Measurements from ENCODE around the gene NWD2. TPM values are rescaled to one million over a fixed set of nuclear protein-coding genes. Genes with fewer than 3 reads are reported as not detected.

Gene NWD2
- total RNA-seq, 1 experiment from 2014 or later = 0.33 TPM

DNA sequence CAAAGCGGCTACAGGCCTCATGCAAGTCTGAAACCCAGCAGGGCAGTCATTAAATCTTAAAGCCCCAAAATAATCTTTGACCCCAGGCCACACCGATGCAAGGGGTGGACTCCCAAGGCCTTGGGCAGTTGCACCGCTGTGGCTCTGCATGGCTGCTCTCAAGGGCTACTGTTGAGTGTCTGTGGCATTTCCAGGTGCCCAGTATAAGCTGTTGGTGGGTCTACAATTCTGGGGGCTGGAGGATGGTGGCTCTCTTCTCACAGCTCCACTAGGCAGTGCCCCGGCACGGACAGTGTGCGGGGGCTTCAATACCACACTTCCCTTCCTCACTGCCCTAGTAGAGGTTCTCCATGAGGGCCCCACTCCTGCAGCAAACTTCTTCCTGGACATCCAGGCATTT lies 60.1 kb downstream of the NWD2 start:
- DNase-seq (ENCODE audit: low spot score) = no peak

DNA sequence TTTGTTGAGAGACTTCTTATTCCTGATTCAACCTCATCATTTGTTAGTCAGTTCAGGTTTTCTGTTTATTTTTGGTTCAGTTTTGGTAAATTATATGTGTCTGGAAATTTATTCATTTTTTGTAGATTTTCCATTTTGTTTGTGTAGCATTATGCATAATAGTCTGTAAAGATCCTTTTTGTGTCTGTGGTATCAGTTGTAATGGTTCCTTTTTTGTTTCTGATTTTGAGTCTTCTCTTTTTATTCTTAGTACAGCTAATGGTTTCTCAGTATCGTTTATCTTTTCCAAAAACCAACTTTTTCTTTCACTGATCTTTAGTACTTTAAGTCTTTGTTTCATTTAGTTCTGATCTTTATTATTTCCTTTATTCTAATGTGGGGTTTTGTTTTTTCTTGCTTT lies 61.4 kb downstream of the NWD2 start:
- no peak for DNase-seq (ENCODE audit: low spot score)

DNA sequence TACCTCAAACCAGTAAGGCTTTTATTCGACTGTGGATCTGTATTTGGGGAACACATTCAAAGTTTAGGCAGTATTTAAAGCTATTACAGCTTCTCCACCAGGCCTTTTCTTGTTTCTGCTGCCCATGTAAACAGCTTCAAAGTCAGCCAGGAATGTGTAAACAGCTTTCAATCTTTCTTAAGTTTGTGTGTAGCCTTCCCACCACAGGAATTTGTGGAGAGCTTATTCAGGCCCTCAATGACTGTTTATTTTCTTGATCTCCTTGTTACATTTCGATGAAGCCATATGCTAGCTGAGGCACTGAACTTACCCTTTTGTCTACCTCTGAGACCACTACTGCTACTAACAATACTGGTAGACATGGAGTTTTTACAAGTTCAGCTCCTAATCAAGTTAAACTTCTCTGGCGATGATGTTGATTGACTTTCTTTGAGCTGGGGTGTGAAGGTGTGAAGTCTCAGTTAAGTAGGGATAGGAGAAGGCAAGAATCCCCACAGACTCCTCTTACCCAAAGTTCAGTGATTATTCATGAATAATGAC lies 72.6 kb downstream of the NWD2 start:
- peak; percentile 20 for DNase-seq (ENCODE audit: low spot score)

DNA sequence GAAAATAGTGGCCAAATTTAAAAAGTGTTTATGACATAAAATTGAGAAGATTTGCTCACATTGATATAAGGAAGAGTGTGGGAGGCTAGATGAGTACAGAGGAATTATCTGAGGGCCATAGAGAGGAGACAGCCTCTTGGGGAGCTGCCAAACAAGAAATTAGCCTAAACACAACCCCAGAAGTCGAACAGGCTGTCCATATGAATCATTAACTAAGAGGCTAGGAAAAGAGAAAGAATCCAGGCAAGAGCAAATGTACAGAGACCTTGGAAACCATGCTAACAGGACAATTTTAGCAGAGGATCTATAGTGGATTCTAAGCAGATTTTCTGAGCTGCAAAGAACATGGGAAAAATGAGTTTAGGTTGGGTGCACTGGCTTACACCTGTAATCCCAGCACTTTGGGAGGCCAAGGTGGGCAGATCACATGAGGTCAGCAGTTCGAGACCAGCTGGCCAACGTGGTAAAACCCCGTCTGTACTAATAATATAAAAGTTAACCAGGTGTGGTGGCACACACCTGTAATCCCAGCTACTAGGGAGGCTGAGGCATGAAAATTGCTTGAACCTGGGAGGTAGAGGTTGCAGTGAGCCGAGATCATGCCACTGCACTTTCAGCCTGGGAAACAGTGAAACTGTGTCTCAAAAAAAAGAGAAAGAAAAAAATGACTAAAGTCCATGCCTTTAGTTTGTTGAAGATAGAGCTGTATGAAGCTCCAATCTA lies 76.1 kb downstream of the NWD2 start:
- peak; percentile 58 for DNase-seq (ENCODE audit: low spot score)

DNA sequence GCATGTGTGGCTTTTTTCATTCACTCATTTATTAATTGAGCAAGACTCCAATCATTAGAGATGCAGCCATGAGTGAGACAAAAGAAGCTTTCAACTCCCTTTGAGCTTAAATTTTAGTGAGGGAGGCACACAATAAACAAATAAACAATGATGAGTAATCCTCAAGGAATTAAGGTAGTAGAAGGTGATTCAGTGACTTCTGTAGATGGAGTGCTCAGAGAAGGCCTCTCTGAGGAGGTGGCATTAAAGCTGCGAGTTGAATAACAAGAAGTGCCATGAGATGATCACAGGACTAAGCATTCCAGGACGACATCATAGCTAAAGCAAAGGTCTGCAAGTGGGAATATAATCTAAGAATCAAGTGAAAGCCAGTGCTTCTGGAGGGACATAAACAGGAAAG lies 77.6 kb downstream of the NWD2 start:
- DNase-seq (ENCODE audit: low spot score) = peak; percentile 54

DNA sequence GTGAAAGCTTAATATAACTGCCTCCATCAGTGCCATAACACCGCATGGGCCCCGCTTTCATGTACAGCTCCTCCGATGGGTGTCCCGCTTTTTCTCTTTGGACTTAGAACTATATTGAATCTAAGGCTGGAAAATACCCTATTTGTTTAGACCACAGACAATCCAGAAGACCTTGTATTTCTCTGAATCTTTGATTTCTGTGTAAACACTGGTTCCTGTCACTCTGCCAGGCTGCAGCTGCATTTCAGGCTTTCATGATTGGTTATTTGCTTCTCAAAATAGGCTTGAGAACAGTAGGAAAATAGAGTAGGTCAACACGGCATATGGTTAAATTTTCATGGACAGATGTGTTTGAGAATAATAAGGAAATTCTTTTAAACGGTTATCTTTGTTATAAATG lies 80.0 kb downstream of the NWD2 start:
- no peak for DNase-seq (ENCODE audit: low spot score)

DNA sequence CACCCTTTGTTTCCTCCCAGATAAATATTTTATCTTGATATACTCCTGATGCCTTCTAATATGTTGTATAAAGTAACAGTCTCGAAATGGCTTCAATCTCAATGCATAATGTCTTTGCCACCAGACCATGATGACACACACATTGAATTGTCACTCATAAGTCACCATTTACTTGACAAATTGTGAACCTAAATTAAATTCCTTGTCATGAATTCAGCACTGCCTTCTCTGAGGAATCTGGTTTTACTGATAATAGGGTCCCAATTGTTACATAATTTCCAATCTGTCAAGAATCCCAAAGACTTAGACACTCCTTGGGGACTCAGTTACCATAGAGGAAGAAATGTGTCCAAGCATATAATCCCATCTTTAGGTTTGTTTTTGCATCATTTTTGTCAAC lies 82.3 kb downstream of the NWD2 start:
- DNase-seq (ENCODE audit: low spot score) = no peak

DNA sequence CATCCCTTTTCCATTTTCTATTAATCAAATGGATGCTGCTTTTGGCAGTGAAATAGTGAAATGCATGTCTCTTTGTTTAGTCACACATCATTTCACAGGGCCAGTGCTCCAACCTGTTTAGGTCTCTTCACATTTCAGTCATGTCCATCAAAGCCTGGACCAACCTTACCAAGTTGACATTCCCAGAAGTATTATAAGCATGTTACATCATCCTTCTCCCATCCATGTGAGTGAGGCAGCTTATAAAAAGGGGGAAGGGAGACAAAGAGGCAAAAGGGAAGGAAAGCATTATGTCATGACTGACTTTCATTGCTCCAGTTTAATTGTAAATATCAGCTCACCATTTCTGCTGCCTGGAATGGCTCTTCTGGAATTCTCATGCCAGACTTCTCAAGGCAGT lies 94.4 kb downstream of the NWD2 start:
- DNase-seq (ENCODE audit: low spot score) = no peak

DNA sequence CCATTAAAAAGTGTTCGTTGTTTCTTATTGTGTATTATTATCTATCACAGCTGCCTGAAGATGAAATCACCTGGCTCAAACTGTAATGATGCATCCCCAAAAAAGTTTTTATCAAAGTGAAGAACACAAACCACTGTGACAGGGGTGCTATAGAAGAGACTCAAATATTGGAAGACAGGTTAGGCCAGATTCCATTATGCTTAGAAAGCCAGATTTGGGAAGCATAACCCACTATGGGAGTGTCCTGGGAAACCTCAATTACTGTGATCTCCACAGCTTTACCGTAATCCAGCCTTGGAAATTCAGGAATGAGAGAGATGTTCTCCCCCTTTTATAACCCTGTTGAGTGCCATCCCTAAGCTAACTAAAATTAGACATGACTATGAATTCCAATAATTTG lies 114.2 kb downstream of the NWD2 start:
- DNase-seq (ENCODE audit: low spot score) = no peak

DNA sequence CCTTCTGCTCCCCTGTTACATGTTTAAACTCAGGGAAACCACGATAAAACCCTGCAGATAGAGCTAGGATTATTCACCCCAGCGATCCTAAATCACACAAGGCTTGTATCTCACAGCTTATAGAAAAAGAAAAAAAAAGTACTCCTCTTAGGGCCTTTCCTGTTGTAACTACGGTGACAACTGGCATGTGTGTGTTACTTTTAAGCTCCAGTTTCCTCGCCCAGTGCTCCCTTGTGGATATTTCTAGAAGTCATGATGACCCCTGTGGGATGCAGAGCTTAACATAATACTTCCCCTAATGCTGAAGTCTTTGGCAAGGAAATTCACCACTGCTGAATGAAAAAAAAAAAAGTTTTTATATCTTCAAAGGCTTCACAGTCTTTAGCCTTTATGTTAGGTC lies 114.7 kb downstream of the NWD2 start:
- peak; percentile 22 for DNase-seq (ENCODE audit: low spot score)

DNA sequence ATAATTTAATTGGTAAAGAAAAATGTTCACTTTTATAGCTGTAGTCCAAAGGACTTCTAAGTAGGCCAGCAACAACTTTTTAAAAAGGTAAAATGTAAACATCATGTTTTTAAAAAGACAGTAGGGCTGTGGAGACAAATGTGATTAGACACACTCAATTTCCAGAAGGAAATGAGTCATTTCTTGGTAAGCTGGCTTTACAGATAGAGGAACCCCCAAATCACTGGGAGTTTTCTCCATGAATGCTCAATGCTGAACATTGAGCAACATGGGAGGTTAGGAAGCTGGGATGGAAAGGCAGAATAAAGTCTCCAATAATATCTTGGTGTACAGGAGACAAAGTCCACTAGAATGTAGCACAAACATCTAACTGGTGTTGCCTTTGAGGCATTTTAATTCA lies 121.3 kb downstream of the NWD2 start:
- no peak for DNase-seq (ENCODE audit: low spot score)

DNA sequence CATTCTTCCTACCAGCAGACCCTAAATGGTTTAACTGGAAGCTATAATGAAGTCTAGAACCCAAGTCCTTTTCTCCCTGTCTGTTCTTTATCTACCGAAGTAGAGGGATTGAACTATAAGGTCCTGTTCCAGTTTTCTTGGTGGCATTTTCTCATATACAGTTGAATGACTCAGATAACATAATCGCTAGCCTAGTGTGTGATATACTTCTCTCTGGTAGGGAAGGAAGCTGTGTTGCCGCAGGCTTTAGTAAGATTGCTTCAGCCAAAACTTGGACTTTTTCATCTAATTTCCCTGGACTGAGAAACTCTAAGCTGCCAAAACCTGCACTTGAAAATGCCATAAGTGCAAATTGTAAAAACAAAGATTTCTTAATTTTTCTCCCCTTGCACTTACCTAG lies 123.4 kb downstream of the NWD2 start:
- DNase-seq (ENCODE audit: low spot score) = no peak

DNA sequence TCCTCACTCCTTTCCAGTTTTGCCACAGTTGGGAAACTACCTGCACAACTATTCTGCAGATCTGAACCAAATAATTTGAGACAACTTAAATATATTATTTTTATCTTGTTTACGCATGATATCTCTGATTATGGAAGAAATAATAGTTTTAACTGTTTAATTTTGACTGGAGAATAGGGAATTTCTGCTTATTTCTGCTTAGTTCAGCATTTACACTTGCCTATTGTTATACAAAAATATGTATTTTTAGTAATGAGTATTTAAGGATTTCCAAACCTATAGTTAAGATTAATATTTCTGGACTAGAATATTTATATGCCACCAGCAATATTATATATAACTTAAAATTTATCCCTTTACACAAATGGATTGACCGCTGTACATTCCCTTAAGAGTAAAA lies 125.5 kb downstream of the NWD2 start:
- DNase-seq (ENCODE audit: low spot score) = no peak

DNA sequence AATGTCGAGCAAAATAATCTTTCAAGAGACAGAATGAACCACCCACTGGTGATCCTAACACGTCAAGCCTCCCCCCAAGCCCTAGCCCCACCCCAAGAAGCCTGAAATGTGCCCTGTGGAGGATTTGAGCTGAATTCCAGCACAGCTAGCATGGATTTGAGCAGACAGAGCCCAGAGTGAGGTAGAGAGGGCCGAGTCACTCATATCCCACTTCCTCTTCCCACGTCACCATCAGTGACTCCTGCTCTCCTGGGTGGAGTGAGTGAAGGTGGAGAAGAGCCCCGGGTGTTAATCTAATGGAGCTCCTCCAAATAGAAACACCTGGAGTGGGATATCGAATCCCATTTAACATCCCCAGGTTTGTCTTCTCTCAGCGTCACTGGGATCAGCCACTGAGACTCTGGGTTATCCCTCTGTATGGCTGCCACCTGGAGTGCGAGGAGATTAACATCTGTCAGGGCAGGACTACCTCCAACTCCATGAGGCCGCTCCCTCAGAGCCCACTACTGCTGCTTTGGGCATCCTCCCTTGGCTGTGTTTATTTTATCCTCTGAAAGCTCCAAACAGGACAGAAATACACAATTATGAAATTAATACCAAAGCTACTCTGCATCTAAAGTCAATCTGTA lies 136.6 kb downstream of the NWD2 start:
- DNase-seq (ENCODE audit: low spot score) = peak; percentile 38

DNA sequence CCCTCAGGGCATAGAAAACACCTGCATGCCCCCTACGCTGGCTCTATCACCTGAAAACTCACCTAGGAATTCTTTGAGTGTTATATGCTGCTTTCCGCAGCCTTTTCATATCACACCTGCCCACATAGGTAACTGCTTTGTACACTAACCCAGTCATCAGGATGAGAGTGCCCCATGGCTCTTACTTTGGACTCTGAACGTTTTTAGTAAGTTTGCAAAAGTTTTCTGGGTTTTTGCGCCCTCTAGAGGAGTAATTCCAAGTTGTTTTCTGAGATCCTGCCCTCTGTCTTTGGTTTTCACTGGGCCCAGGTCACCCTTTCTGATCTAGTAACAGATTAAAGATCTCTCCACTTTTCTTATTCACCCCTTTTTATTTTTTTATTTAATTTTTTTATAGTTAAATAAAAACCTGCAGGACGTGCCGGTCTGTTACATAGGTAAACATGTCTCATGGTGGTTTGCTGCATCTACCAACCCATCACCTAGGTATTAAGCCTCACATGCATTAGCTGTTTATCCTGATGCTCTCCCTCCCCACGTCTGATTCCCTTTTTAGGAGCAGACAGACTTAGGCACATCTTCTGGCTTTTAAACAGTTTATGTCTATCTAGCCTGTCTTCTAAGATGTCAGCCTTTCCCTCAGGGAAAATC lies 139.2 kb downstream of the NWD2 start:
- DNase-seq (ENCODE audit: low spot score) = peak; percentile 92

DNA sequence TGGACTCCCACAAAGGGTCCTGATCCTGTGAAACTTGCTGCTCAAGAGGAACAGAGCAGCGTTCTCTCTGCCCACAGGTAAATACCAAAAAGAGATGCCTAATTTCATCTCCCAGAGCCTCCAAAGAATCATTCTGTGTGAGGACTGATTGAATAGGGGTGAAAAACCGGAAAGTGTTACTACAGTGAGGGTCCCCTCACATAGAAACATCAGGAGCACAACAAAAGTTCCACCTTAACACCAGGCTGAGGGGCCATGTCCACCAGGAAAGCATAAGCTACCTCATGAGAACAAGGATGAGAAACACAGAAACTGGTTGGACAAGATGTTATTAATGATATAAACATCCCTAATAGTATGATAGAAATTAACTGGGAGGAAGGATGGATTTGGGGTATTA lies 140.9 kb downstream of the NWD2 start:
- DNase-seq (ENCODE audit: low spot score) = no peak

DNA sequence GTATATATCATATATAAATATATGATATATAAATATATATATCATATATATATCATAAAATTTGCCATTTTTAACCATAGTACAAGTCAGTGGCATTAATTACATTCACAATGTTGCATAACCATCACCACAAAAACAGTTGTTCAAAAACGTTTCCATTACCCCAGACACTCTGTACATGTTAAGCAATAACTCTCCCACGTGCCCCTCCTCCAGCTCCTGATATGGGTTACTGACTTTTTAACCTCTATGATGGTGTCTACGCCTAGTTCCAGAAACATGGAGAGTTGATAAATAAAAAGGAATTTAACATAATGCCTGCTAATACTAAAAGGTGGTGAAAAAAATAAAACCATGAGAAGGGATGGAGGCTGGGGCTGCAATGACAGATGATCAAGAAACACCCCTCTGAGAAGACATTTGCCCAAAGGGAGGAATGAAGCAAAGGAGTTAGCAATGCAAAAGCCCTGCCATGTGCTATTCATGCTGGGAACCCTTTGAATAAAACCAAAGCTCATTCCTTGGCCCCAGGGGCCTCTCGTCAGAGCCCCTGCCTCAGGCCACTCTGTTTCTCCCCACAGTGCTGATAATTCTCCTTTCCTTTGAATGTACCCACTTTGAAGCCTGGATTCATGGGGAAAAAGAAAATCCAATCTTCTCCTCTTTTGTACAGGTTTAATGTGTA lies 144.3 kb downstream of the NWD2 start:
- DNase-seq (ENCODE audit: low spot score) = no peak

DNA sequence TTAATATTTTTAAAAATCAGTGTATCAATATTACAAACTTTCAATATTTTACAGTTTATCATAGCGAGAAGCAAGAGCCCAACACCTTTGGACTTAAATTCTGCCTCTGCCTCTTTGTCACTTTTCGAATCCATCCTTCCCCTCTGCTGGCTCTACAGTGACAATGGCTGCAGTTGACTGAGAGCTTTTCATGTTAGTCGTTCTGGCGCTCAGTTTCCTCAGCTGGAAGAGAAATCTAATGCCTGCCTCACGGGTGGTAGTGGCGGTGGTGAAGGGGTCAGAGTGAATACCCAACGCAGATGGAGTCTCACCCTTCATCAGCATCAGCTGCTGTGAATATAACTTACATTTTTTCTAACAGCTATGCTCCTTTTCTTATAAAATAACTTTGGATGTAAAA lies 144.8 kb downstream of the NWD2 start:
- DNase-seq (ENCODE audit: low spot score) = no peak

DNA sequence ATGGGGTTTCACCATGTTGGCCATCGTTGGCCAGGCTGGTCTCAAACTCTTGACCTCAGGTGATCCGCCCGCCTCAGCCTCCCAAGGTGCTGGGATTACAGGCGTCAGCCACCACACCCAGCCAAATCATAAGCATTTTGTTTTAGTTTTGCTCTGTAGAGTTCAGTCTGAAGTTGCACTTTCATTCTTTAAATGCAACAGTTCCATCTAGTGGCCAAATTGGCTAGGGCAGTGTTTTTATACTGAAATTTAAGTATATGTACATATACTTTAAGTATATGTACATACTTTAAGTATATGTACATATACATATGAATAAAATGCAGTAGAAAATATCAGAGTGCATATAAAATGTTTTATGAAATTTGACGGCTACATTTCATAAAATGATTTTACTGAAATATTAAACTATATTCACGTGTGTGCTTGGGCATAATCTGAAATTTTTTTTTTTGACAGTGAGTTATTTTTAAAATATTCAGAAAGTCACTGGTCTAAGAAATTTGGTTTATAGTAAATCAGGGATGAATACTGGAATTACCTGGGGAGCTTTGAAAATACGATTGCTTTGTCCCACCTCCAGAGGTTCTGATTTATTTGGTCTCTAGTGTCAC lies 145.5 kb downstream of the NWD2 start:
- DNase-seq (ENCODE audit: low spot score) = peak; percentile 78

DNA sequence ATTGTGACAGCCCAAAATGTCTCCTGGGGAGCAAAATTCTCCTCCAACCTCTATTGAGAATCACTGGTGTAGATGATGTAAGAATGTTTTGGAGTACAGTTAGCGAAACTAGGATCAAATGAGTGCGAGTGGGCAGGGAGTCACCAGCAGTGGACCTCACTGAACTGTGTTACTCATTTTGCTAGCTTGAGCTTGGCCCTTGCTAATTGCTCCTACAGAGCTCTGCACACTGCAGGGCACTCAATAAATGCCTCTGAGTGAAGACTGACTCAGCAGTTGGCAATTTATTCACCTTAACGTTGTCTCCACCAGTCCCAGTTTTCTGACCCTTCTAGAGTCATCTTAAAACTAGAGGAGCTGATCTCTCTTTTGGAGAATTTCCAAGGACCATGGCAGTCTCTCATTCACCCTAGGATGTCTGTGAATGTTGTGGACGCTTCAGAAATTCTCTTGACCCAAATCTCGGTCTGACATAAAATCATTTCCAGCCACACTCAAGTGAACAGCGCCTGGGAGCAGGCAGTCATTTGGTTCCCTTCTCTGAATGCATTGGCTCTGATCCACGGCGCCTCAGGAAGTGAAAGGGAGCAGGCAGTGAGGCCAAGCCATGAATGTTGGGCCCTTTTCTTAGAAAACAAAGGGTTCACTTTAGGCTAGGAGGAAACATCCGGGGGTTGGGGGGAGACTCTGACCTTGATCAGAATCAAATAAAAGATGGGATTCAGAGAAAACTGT lies 148.1 kb downstream of the NWD2 start:
- DNase-seq (ENCODE audit: low spot score) = no peak

DNA sequence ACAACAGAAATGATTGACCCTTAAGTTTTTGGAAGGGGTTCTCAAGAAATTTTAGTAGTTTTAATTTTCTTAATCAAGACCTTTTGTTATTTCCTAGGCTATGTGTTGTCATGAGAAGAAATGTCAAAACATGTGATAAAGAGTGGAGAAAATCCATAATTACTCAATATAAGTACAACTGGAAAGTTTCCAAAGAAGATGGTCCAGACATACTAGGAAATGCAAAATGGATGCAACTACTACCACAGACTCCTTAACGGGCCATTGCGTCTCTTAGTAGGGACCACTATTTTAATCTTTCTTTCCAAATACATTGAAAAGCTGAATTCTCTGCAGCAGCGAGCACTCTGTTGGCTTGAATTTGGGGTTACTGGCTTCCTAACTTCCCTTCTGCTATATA lies 148.8 kb downstream of the NWD2 start:
- no peak for DNase-seq (ENCODE audit: low spot score)
